ENCODE measurements around the gene TIMM44. TPM values are rescaled to one million over a fixed set of nuclear protein-coding genes. Genes with fewer than 3 reads are reported as not detected.
A peak's percentile ranks its signal among the peaks of the same experiment; 100 is the strongest.

Gene TIMM44
- total RNA-seq, 1 experiment from 2014 or later: 114 TPM

- peaks cover 11 to 13% of the 10 kb centered on the region in 2 experiments; a peak in 3 of 4 replicates for H3K4me1 Mint-ChIP-seq
- no peak overlapping the region for H3T11ph ChIP-seq (ENCODE audit: low read length)
- no peak overlapping the region for H3K27ac ChIP-seq (ENCODE audit: insufficient read length, low read depth, low read length)
- no peaks in the 10 kb centered on the region for H3K79me1 ChIP-seq (ENCODE audit: insufficient read depth, low read depth, low read length, poor library complexity, severe bottlenecking)
- no peak overlapping the region for H3K4me3 Mint-ChIP-seq
- H3K14ac ChIP-seq (ENCODE audit: insufficient read depth, low read length): no peak overlapping the region
- H4K8ac ChIP-seq (replicated peaks; ENCODE audit: insufficient read length, low read depth, low read length): no peak overlapping the region
- no peak overlapping the region for H2BK15ac ChIP-seq (ENCODE audit: low read depth, low read length)
- no peak overlapping the region for H2AK5ac ChIP-seq (ENCODE audit: insufficient read length, low read length)
- no peaks in the 10 kb centered on the region for H3K27me3 ChIP-seq (ENCODE audit: insufficient read depth, low read length)
- H3K56ac ChIP-seq (ENCODE audit: insufficient read length, low read depth, low read length): no peak overlapping the region
- no peak for DNase-seq
- H2BK5ac ChIP-seq (ENCODE audit: insufficient read length, low read length): no peak overlapping the region
- H3K4me1 ChIP-seq (ENCODE audit: insufficient read depth, low read length): no peaks in the 10 kb centered on the region; the same call in 1 of the 2 replicates
- no peaks in the 10 kb centered on the region for H3K27me3 Mint-ChIP-seq (ENCODE audit: low read depth)
- TF ChIP-seq, protein P1, sequence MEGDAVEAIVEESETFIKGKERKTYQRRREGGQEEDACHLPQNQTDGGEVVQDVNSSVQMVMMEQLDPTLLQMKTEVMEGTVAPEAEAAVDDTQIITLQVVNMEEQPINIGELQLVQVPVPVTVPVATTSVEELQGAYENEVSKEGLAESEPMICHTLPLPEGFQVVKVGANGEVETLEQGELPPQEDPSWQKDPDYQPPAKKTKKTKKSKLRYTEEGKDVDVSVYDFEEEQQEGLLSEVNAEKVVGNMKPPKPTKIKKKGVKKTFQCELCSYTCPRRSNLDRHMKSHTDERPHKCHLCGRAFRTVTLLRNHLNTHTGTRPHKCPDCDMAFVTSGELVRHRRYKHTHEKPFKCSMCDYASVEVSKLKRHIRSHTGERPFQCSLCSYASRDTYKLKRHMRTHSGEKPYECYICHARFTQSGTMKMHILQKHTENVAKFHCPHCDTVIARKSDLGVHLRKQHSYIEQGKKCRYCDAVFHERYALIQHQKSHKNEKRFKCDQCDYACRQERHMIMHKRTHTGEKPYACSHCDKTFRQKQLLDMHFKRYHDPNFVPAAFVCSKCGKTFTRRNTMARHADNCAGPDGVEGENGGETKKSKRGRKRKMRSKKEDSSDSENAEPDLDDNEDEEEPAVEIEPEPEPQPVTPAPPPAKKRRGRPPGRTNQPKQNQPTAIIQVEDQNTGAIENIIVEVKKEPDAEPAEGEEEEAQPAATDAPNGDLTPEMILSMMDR (conservative IDR thresholded peaks at IDR 0.05): no peak
- peaks cover 0 to 5% (median 4%) of the 10 kb centered on the region in 3 experiments; a peak in 4 of 7 replicates for H3K36me3 Mint-ChIP-seq (ENCODE audit: insufficient read depth in 1 of 3, low read depth in 3 of 3)
- no peaks in the 10 kb centered on the region; a peak in 2 of 5 replicates for H3K9me3 Mint-ChIP-seq
- no peak overlapping the region for H2BK12ac ChIP-seq (ENCODE audit: insufficient read length, low read depth, low read length)
- H2BK20ac ChIP-seq (ENCODE audit: low read depth, low read length, poor library complexity, severe bottlenecking): no peak overlapping the region
- H3K79me2 ChIP-seq (ENCODE audit: insufficient read depth, low read length): no peaks in the 10 kb centered on the region
- no peak overlapping the region for H3K4me2 ChIP-seq (ENCODE audit: insufficient read depth, insufficient read length, low read length)
- H3K27ac Mint-ChIP-seq: peak overlapping the region in 1 of 3 experiments; percentile 45; a peak in 2 of 7 replicates
- no peak overlapping the region for H4K91ac ChIP-seq (ENCODE audit: insufficient read length, low read depth, low read length)
- H2BK120ac ChIP-seq (ENCODE audit: low read depth, low read length, poor library complexity, severe bottlenecking): no peak overlapping the region
- H2AFZ ChIP-seq (ENCODE audit: low read length): no peak overlapping the region
- H3K4ac ChIP-seq (ENCODE audit: low read depth, low read length): no peak overlapping the region
- H4K20me1 ChIP-seq (ENCODE audit: control insufficient read depth, insufficient read depth, insufficient read length): no peaks in the 10 kb centered on the region
- H3K9me3 ChIP-seq (ENCODE audit: control insufficient read depth, low read depth, low read length): no peaks in the 10 kb centered on the region
- H3K9ac ChIP-seq (ENCODE audit: extremely low read depth, insufficient read length, low read length): no peak overlapping the region
- no peak overlapping the region for H3K23ac ChIP-seq (ENCODE audit: insufficient read length, low read depth, low read length)
- no peak overlapping the region for H4K5ac ChIP-seq (ENCODE audit: insufficient read length, low read depth, low read length)
- WGBS (ENCODE audit: extremely low coverage, insufficient read length, low lambda C conversion rate): no CpG with 5 or more reads among the region's 7 CpGs
- no peaks in the 10 kb centered on the region for H3K23me2 ChIP-seq (ENCODE audit: insufficient read length, low read depth, low read length, poor library complexity, severe bottlenecking)
- H3K18ac ChIP-seq (ENCODE audit: insufficient read length, low read depth, low read length): no peak overlapping the region
These were observed 10.1 kb upstream of the TIMM44 start for GRCh38 chr19:7953576-7953975.
